ENCODE results near the gene HES6. TPM values are rescaled to one million over a fixed set of nuclear protein-coding genes. Genes with fewer than 3 reads are reported as not detected.

The HES6 gene
- total RNA-seq, 2 experiments from 2014 or later, result 5.2 to 5.6 TPM

DNA sequence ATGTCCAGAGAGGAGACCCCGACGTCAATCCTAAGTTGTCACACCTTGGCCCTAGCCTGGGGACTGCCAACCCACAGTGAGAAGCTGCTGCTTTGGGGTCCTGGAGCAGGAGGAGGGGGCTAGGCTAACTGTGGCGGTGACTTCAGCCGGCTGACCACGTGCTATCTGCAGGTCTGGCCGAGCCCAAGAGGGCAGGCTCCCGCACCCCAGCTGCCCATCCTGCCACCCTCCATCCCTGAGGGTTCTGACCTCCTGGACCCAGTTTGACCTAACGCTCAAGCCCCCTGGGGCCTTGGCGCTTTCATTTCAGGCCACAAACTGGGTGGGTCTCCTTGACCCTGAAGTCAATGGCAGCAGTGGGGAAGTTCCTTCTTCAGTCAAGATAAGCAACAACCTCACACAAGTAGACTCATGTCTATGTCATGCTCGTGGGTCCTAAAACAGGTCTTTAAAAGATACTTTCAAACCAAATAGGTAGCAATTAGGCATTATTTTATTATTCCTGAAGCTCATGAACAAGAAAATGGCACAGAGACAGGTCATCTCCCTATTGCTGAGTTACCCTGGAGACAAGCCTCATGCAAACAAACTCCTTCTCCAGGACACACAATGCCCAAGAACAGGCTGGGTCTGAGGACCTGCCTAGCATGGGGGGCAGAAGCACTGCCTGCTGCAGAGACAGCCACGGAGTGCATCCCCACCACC, 2.3 kb downstream of the HES6 start:
- no peak overlapping the region for H3K4me3 Mint-ChIP-seq
- peaks cover 4% of the 10 kb centered on the region for H3K4me1 Mint-ChIP-seq (ENCODE audit: low read depth)
- H3K9me3 Mint-ChIP-seq, result no peaks in the 10 kb centered on the region
- H3K36me3 Mint-ChIP-seq (ENCODE audit: low read depth), result no peaks in the 10 kb centered on the region
- intact Hi-C loops (cut with micrococcal nuclease), result no loop called here
- DNase-seq, result no peak
- ChIA-PET POLR2A (interaction anchor here (0.7 to 2.3 kb wide), 2 partner anchors 10 to 35 kb away, joined by 3 to 8 read pairs; partner anchors contain the start of gene ILKAP), CTCF (interaction anchor here (0.7 to 1.5 kb wide), 2 partner anchors 17 to 27 kb away, joined by 3 to 5 read pairs; no protein-coding TSS in a partner anchor)
- no peak overlapping the region for H3K27ac Mint-ChIP-seq
- peaks cover 45% of the 10 kb centered on the region for H3K27me3 Mint-ChIP-seq
- TF ChIP-seq CTCF (IDR thresholded peaks at IDR 0.05), result no peak
- no peak for ATAC-seq

DNA sequence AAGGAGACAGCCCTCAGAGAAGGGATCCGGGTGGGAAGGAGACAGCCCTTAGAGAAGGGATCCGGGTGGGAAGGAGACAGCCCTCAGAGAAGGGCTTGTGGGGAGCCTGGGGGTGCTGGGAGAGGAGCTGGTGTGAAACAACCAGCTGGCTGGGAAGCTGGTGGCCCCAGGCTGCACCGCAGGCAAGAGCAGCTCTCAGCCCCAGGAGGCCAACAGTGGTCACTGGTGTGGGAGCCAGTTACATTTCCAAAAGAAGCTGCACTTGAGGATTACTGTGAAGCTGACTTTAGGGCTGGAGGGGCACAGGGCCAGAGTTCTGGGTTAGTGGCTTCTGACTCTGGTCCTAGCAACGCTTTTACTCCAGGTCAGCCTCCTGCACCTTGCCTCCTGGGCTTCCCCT, 3.3 kb downstream of the HES6 start:
- Mint-ChIP-seq H3K9me3 (no peaks in the 10 kb centered on the region), H3K4me3 (no peak overlapping the region), H3K27ac (no peak overlapping the region), H3K4me1 (ENCODE audit: low read depth) (peaks cover 5% of the 10 kb centered on the region), H3K36me3 (ENCODE audit: low read depth) (no peaks in the 10 kb centered on the region), H3K27me3 (peaks cover 41% of the 10 kb centered on the region)
- POLR2A ChIA-PET, result interaction anchor here (1.1 to 2.3 kb wide), 2 partner anchors 11 to 34 kb away, joined by 3 to 8 read pairs; partner anchors contain the start of gene ILKAP
- ATAC-seq, result no peak
- DNase-seq, result no peak
- intact Hi-C loops (cut with micrococcal nuclease), result no loop called here
- no peak for TF ChIP-seq CTCF (IDR thresholded peaks at IDR 0.05)
- CTCF ChIA-PET, result interaction anchor here (1.5 kb wide), 1 partner anchor 18 kb away, joined by 5 read pairs; no protein-coding TSS in a partner anchor

- DNase-seq, result no peak
- no peak for TF ChIP-seq CTCF (IDR thresholded peaks at IDR 0.05)
- H3K9me3 Mint-ChIP-seq, result no peaks in the 10 kb centered on the region
- ChIA-PET POLR2A (interaction anchor here (1.0 to 1.1 kb wide), 3 partner anchors 11 to 68 kb away, joined by 3 read pairs; no protein-coding TSS in a partner anchor), CTCF (interaction anchor here (1.5 kb wide), 1 partner anchor 18 kb away, joined by 5 read pairs; no protein-coding TSS in a partner anchor)
- peaks cover 38% of the 10 kb centered on the region for H3K27me3 Mint-ChIP-seq
- peaks cover 5% of the 10 kb centered on the region for H3K4me1 Mint-ChIP-seq (ENCODE audit: low read depth)
- no peak for ATAC-seq
- intact Hi-C loops (cut with micrococcal nuclease), result no loop called here
- H3K36me3 Mint-ChIP-seq (ENCODE audit: low read depth), result no peaks in the 10 kb centered on the region
- H3K4me3 Mint-ChIP-seq, result no peak overlapping the region
- H3K27ac Mint-ChIP-seq, result no peak overlapping the region
Observed at GRCh38 chr2:238235856-238236255, 4.0 kb downstream of the HES6 start.

DNA sequence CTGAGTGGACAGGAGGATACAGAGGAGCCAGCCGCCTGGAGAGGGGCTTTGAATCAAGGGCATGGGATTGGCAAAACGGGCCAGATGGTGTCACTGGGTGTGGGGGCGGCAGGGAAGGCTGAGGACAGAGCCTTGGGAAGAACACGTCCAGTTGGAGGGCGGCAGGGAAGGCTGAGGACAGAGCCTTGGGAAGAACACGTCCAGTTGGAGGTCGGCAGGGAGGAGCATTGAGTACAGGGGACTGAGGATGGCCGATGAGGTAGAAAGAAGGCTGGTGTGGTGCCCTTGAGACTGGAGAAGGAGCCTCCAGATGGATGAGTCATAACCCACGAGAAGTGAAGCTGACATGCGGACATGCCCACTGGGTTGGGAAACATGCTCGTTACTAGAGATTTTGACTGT, 4.5 kb downstream of the HES6 start:
- Mint-ChIP-seq H3K27me3 (peaks cover 38% of the 10 kb centered on the region), H3K4me1 (ENCODE audit: low read depth) (peaks cover 10% of the 10 kb centered on the region), H3K27ac (no peak overlapping the region), H3K36me3 (ENCODE audit: low read depth) (no peaks in the 10 kb centered on the region), H3K9me3 (no peaks in the 10 kb centered on the region), H3K4me3 (peak overlapping the region; percentile 26)
- ATAC-seq, result no peak
- ChIA-PET CTCF (no interaction called here), POLR2A (interaction anchor here (1.0 kb wide), 2 partner anchors 12 to 68 kb away, joined by 3 read pairs; no protein-coding TSS in a partner anchor)
- TF ChIP-seq CTCF (IDR thresholded peaks at IDR 0.05), result no peak
- intact Hi-C loops (cut with micrococcal nuclease), result no loop called here
- no peak for DNase-seq

- H3K9me3 Mint-ChIP-seq, result no peaks in the 10 kb centered on the region
- intact Hi-C loops (cut with micrococcal nuclease), result no loop called here
- CTCF ChIA-PET, result no interaction called here
- H3K36me3 Mint-ChIP-seq (ENCODE audit: low read depth), result peaks cover 2% of the 10 kb centered on the region
- H3K27me3 Mint-ChIP-seq, result peaks cover 34% of the 10 kb centered on the region
- H3K27ac Mint-ChIP-seq, result no peak overlapping the region
- no peak for TF ChIP-seq CTCF (IDR thresholded peaks at IDR 0.05)
- POLR2A ChIA-PET, result interaction anchor here (0.9 kb wide), 1 partner anchor 8 kb away, joined by 3 read pairs; no protein-coding TSS in a partner anchor
- DNase-seq (no peak), ATAC-seq (no peak)
- H3K4me3 Mint-ChIP-seq, result peak overlapping the region; percentile 19
- peaks cover 9% of the 10 kb centered on the region for H3K4me1 Mint-ChIP-seq (ENCODE audit: low read depth)
Observed at GRCh38 chr2:238233625-238234024, 6.2 kb downstream of the HES6 start.
